BE2C (cell line): ENCODE data around the gene MNT.

Experiments used
- DNase-seq: peaks from one replicate; pipeline ENCODE4 v3.0.0-alpha.2; 2020
- H3K27me3 ChIP-seq: fragments of 250-450 bp; sonication (Bioruptor Pico); 2 replicates; pipeline ENCODE4 v1.5.1; 2020; ENCODE audit warnings: mild to moderate bottlenecking
- H3K36me3 ChIP-seq: fragments of 250-450 bp; sonication (Bioruptor Pico); 2 replicates; pipeline ENCODE4 v1.5.1; 2020; ENCODE audit warnings: mild to moderate bottlenecking
- H3K4me1 ChIP-seq: fragments of 250-450 bp; sonication (Bioruptor Pico); 2 replicates; pipeline ENCODE4 v1.5.1; 2020
- H3K4me3 ChIP-seq: 2 replicates; pipeline ENCODE4 v1.5.1; 2011; ENCODE audit warnings: low read depth, low read length
- H3K9me3 ChIP-seq: fragments of 250-450 bp; sonication (Bioruptor Pico); 2 replicates; pipeline ENCODE4 v1.5.1; 2020
- TF ChIP-seq, protein P1 (sequence below): IDR thresholded peaks from 2 replicates; pipeline ENCODE4 v1.5.1; 2012; ENCODE audit warnings: mild to moderate bottlenecking, low read depth, low read length

The MNT gene

DNA sequence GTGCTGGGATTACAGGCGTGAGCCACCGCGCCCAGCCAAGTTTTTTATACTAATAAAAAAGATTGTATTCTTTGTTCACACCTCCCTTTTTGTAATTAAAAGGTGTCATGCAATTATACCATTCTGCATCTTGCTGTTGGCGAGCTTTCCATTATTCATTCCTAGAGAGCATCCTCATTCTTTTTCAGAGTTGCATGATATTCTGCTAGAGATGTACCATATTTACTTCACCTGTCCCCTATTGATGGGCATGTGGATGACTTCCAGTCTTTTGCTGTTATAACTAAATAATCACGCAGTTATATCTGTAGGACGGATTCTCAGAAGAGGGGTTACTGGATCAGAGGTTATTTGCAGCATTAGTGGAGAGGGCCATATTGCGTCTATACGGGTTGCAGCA, 46.5 kb downstream of the MNT start:
- H3K4me1 ChIP-seq, result no peaks in the 10 kb centered on the region
- H3K36me3 ChIP-seq, result no peaks in the 10 kb centered on the region
- no peak overlapping the region for H3K4me3 ChIP-seq
- no peaks in the 10 kb centered on the region for H3K27me3 ChIP-seq
- DNase-seq, result no peak
- H3K9me3 ChIP-seq, result no peaks in the 10 kb centered on the region
- TF ChIP-seq, protein P1, sequence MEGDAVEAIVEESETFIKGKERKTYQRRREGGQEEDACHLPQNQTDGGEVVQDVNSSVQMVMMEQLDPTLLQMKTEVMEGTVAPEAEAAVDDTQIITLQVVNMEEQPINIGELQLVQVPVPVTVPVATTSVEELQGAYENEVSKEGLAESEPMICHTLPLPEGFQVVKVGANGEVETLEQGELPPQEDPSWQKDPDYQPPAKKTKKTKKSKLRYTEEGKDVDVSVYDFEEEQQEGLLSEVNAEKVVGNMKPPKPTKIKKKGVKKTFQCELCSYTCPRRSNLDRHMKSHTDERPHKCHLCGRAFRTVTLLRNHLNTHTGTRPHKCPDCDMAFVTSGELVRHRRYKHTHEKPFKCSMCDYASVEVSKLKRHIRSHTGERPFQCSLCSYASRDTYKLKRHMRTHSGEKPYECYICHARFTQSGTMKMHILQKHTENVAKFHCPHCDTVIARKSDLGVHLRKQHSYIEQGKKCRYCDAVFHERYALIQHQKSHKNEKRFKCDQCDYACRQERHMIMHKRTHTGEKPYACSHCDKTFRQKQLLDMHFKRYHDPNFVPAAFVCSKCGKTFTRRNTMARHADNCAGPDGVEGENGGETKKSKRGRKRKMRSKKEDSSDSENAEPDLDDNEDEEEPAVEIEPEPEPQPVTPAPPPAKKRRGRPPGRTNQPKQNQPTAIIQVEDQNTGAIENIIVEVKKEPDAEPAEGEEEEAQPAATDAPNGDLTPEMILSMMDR, result no peak

DNA sequence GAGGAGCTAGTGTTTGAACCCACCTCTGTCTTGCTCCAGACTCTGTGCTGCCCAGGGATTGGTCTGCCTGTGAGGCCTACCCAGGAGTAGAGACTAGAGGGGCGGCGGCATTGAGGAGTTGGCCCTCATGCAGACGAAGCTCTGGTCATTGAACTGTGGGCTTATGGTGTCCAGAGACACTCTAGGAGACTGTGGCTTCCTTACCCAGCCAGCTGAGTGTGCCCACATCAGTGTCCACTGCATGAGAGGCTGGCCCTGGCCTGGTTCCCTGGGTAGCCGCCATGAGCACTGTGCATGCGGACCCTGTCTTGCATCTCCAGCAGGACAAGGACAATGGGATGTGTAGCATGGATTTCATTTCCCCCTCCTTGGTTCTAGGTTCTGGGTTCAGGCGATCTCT, 49.6 kb downstream of the MNT start:
- Histone ChIP-seq H3K27me3 (no peaks in the 10 kb centered on the region), H3K9me3 (no peaks in the 10 kb centered on the region), H3K4me3 (no peak overlapping the region), H3K4me1 (peaks cover 4% of the 10 kb centered on the region; the same call in 1 of the 2 replicates), H3K36me3 (no peaks in the 10 kb centered on the region)
- TF ChIP-seq, protein P1, result no peak
- no peak for DNase-seq

DNA sequence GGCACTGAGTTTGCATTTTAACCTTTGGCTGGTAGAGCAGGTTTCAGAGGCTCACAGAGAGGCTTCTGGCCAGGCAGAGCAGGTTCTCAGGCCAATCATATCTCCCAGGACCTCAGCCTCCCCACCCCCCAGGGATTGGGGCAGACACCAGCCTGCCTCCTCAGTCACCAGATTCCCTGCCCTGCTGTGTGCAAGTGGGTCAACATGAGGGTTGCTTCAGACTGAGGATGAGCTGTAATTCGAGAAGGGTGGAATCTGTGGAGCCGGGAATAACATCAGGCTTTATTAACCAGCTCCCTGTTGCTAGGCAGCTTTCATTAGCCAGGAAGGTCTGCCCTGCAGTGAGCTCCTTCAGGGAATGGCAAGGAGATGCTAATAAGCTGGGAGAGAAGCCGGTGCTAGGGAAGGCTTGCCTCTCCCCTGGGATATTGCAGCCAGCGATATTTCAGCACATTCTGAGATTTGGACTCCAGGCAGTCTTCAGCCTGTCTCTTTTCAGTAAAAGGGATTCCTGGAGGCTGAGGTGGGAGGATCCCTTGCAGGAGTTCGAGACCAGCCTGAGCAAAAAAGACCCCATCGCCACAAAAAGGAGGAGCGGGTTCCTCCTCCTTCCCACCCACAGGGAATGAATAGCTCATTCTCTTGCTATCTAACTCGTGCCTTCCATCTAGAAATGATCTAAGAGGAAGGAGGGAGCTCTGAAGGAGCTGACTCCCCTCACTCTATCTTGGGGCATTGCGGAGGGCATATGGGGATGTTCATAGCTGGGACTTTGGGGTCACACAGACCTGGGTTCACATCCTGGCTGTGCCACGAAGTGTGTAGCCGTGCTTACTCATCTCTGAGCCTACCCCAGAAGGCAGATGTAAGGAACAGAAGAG, 52.8 kb downstream of the MNT start:
- Histone ChIP-seq H3K27me3 (no peaks in the 10 kb centered on the region), H3K9me3 (no peaks in the 10 kb centered on the region), H3K4me3 (no peak overlapping the region), H3K36me3 (no peaks in the 10 kb centered on the region), H3K4me1 (peaks cover 4% of the 10 kb centered on the region; the same call in 1 of the 2 replicates)
- TF ChIP-seq, protein P1, result no peak
- peak; percentile 69 for DNase-seq

DNA sequence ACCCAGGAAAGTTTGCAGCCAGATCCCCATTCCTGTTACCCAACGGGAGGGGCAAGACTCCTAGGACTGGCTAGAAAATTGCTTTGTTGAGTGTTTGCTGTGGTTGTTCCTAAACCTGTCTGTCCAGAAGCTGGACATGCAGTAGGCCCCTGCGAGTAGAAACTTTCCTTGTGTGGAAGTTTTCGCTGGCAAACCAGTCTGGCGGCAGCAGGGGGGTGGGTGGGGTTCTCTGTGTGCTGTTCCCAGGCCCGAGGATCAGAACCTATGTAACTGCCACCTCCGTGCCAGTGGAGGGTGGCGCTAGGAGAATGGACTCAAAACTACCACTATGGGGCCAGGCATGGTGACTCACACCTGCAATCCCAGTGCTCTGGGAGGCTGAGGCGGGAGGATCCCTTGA, 54.4 kb downstream of the MNT start:
- DNase-seq, result no peak
- no peaks in the 10 kb centered on the region for H3K27me3 ChIP-seq
- H3K36me3 ChIP-seq, result no peaks in the 10 kb centered on the region
- no peak overlapping the region for H3K4me3 ChIP-seq
- TF ChIP-seq, protein P1, result no peak
- peaks cover 4% of the 10 kb centered on the region; the same call in 1 of the 2 replicates for H3K4me1 ChIP-seq
- no peaks in the 10 kb centered on the region for H3K9me3 ChIP-seq

DNA sequence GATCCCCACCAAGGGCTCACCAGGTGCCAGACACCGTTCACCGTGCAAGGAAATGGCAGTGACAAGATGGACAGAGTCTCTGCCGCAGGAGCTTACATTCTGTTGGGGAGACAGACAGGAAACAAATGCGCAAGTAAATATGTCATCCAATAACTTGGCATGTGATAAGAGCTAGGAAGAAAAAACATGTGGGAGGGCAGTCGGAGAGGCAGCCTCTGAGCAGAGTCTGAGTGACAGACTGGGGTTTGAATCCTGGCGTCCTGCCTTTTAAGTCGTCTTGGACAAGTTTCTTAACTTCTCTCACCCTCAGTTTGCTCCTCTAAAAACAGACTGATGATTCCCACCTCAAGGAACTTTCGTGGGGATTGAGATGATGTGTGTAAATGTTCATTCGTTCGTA, 56.3 kb downstream of the MNT start:
- no peak overlapping the region for H3K4me3 ChIP-seq
- H3K4me1 ChIP-seq, result peaks cover 4% of the 10 kb centered on the region; the same call in 1 of the 2 replicates
- DNase-seq, result no peak
- H3K27me3 ChIP-seq, result no peaks in the 10 kb centered on the region
- TF ChIP-seq, protein P1, result no peak
- no peaks in the 10 kb centered on the region for H3K36me3 ChIP-seq
- H3K9me3 ChIP-seq, result no peaks in the 10 kb centered on the region

DNA sequence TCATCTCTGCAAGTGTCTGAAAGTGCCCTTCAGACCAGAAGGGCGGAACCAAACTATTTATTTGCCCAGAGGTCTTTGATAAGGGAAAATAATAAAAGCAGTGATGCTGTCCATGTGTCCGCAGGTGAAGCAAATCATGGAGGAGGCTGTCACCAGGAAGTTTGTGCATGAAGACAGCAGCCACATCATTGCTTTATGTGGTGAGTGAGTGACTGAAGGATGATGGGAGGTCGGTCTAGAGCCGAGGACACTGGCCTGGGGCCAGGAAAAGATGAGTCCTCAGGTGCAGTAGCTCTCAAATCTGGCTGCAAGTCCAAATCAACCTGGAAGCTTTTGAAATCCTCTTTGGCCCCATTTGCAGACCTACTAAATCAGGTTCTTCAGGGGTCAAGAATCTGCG, 57.4 kb downstream of the MNT start:
- TF ChIP-seq, protein P1, result no peak
- Histone ChIP-seq H3K27me3 (no peaks in the 10 kb centered on the region), H3K36me3 (no peaks in the 10 kb centered on the region), H3K4me3 (no peak overlapping the region), H3K4me1 (peaks cover 4% of the 10 kb centered on the region; the same call in 1 of the 2 replicates), H3K9me3 (no peaks in the 10 kb centered on the region)
- no peak for DNase-seq
